Dedifferentiated amniotic fluid mesenchymal stem cell (primary cell): Measurements from ENCODE around the gene PSMD13.

ENCODE experiments used
- DNase-seq: peaks from one replicate; pipeline ENCODE4 v3.0.0-alpha.2; 2016; ENCODE audit errors: extremely low spot score

Gene PSMD13

GRCh38 chr11:288478-289397, 52.0 kb downstream of the PSMD13 start, which contains the start of gene PGGHG:
Gene PGGHG, plus strand, starts transcription at chr11:289126. Its CDS starts 691 bp downstream, at chr11:289817.
- DNase-seq = no peak

GRCh38 chr11:289398-289711, 52.6 kb downstream of the PSMD13 start:
- no peak for DNase-seq

- no peak for DNase-seq
These were observed 53.2 kb downstream of the PSMD13 start for GRCh38 chr11:289712-290620.

GRCh38 chr11:290621-291231, 54.0 kb downstream of the PSMD13 start:
- no peak for DNase-seq

- no peak for DNase-seq
These were observed 54.8 kb downstream of the PSMD13 start for GRCh38 chr11:291281-292210.

GRCh38 chr11:292211-293121, 55.7 kb downstream of the PSMD13 start:
- DNase-seq = no peak

GRCh38 chr11:293271-293851, 56.6 kb downstream of the PSMD13 start:
- DNase-seq = no peak

GRCh38 chr11:293852-294661, 57.3 kb downstream of the PSMD13 start:
- DNase-seq = no peak

GRCh38 chr11:294780-295179, 58.0 kb downstream of the PSMD13 start:
- no peak for DNase-seq

GRCh38 chr11:295351-296170, 58.8 kb downstream of the PSMD13 start:
- no peak for DNase-seq

- DNase-seq = no peak
These were observed 59.6 kb downstream of the PSMD13 start for GRCh38 chr11:296171-297050.

- DNase-seq = no peak
These were observed 60.3 kb downstream of the PSMD13 start for GRCh38 chr11:297051-297585.

GRCh38 chr11:297586-298405, 61.0 kb downstream of the PSMD13 start:
- no peak for DNase-seq

GRCh38 chr11:298406-299065, 61.8 kb downstream of the PSMD13 start:
- DNase-seq = no peak
